Thyroid gland (tissue), 4 donors: Measurements from ENCODE around the gene SUPT5H. TPM values are rescaled to one million over a fixed set of nuclear protein-coding genes. Genes with fewer than 3 reads are reported as not detected.

ENCODE experiments used
- DNase-seq, 2 donors: peaks; one replicate each; pipeline ENCODE4 v3.0.0-alpha.2; 2019
- H3K27ac ChIP-seq, 3 donors: fragments of 200-600 bp; sonication (generic); 1 replicate in 2 of 3; 2 replicates in 1 of 3; pipeline ENCODE4 v1.5.1; 2016 to 2019; ENCODE audit warnings: mild to moderate bottlenecking in 1 of 3, moderate library complexity in 1 of 3
- H3K27me3 ChIP-seq: fragments of 200-600 bp; sonication (generic); one replicate; pipeline ENCODE4 v1.5.1; 2019
- H3K36me3 ChIP-seq, 2 donors: fragments of 200-600 bp; sonication (generic); one replicate each; pipeline ENCODE4 v1.5.1; 2016 to 2019
- H3K4me1 ChIP-seq, 2 donors: fragments of 200-600 bp; sonication (generic); one replicate each; pipeline ENCODE4 v1.5.1; 2017 to 2019
- H3K4me3 ChIP-seq, 3 donors: fragments of 200-600 bp; sonication (generic); replicated peaks in 1 of 3; 1 replicate in 2 of 3; 2 replicates in 1 of 3; pipeline ENCODE4 v1.5.1; 2016; ENCODE audit warnings: mild to moderate bottlenecking in 1 of 3
- H3K9me3 ChIP-seq: fragments of 200-600 bp; sonication (generic); one replicate; pipeline ENCODE4 v1.5.1; 2017
- POLR2A ChIP-seq, 2 donors: fragments of 450-650 bp; IDR thresholded peaks; one replicate each; pipeline ENCODE4 v1.6.1; 2017; ENCODE audit warnings: antibody characterized with exemption in 2 of 2, mild to moderate bottlenecking in 2 of 2, moderate library complexity in 1 of 2
- WGBS, 2 donors: methylation state at CpG; one replicate each; pipeline ENCODE4 v1.1.5; 2017; 5-methylcytosine and 5-hydroxymethylcytosine counted together
- intact Hi-C: fragments of 100-400 bp; cut with DNase I; formaldehyde crosslinking; loops from one replicate; pipeline ENCODE4 v1.15.1; 2023
- total RNA-seq, 4 donors: library from RNA; depleted of rRNA; stranded (reverse); fragments of >200 nt; gene quantifications; one replicate each; pipeline ENCODE4 v1.2.3, GENCODE V29; 2016
- TF ChIP-seq, protein P1 (sequence below), 6 experiments: fragments of 200-600 bp in 3 of 6; fragments of 450-650 bp in 3 of 6; sonication (generic) in 3 of 6; IDR thresholded peaks; one replicate each; pipeline ENCODE4 v1.5.1; 2016 to 2019; ENCODE audit warnings: antibody characterized with exemption in 6 of 6, mild to moderate bottlenecking in 2 of 6, inconsistent platforms in 1 of 6, moderate library complexity in 1 of 6

SUPT5H gene
- total RNA-seq, 4 donors from 2014 or later: 93.6 to 203 (median 116) TPM

DNA sequence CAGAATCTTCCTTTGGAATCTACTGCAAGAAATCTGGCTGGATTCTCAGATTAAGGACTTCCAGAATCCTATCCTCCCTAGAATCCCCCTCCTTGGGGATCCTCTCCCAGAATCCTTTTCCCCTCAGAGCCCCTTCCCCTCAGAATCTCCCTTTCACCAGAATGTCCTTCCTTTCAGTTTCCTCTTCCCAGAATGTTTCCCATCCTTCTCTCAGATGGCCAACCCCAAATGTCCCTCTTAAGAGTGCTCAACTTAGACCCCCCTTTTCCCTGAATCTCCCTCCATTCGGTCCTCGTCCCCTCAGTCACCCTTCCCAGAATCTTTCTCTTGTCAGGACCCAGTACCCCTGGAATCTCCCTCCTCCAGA, 9.0 kb upstream of the SUPT5H start:
- Histone ChIP-seq H3K4me3 (peak overlapping the region in 2 of 3 donors; percentile 71 to 99), H3K4me1 (peaks cover 13 to 25% of the 10 kb centered on the region in 2 donors), H3K36me3 (peaks cover 21 to 24% of the 10 kb centered on the region in 2 donors), H3K27me3 (no peaks in the 10 kb centered on the region), H3K27ac (peak overlapping the region; percentile 47 to 81 (median 71)), H3K9me3 (no peaks in the 10 kb centered on the region)
- WGBS, 2 donors: 0 to 2% methylated on average over 2 of the region's 2 CpGs
- intact Hi-C loops: no loop called here
- no peak for TF ChIP-seq POLR2A (IDR thresholded peaks at IDR 0.05)
- DNase-seq: no peak

DNA sequence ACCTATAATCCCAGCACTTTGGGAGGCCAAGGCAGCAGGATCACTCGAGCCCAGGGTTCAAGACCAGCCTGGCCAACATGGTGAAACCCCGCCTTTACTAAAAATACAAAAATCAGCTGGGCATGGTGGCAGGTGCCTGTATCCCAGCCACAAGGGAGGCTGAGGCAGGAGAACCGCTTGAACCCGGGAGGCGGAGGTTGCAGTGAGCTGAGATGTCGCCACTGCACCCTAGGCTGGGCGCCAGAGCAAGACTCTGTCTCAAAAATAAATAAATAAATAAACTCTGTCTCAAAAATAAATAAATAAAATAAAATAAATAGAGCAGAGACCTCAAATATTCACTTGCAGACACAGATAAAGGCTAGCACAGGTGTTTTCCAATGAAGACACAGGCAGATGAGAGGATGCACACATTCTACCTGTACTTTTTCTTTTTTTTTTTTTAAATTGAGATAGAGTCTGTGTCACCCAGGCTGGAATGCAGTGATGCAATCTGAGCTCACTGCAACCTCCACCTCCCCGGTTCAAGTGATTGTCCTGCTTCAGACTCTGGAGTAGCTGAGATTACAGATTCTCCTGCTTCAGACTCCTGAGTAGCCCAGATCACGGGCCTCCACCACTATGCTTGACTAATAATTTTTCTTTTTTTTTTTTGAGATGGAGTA, 7.0 kb upstream of the SUPT5H start:
- Histone ChIP-seq H3K36me3 (peaks cover 7 to 10% of the 10 kb centered on the region in 2 donors), H3K9me3 (no peaks in the 10 kb centered on the region), H3K4me3 (no peak overlapping the region), H3K4me1 (peaks cover 13 to 19% of the 10 kb centered on the region in 2 donors), H3K27me3 (no peaks in the 10 kb centered on the region), H3K27ac (no peak overlapping the region)
- intact Hi-C loops: no loop called here
- no peak for TF ChIP-seq POLR2A (IDR thresholded peaks at IDR 0.05)
- TF ChIP-seq, protein P1, sequence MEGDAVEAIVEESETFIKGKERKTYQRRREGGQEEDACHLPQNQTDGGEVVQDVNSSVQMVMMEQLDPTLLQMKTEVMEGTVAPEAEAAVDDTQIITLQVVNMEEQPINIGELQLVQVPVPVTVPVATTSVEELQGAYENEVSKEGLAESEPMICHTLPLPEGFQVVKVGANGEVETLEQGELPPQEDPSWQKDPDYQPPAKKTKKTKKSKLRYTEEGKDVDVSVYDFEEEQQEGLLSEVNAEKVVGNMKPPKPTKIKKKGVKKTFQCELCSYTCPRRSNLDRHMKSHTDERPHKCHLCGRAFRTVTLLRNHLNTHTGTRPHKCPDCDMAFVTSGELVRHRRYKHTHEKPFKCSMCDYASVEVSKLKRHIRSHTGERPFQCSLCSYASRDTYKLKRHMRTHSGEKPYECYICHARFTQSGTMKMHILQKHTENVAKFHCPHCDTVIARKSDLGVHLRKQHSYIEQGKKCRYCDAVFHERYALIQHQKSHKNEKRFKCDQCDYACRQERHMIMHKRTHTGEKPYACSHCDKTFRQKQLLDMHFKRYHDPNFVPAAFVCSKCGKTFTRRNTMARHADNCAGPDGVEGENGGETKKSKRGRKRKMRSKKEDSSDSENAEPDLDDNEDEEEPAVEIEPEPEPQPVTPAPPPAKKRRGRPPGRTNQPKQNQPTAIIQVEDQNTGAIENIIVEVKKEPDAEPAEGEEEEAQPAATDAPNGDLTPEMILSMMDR (IDR thresholded peaks at IDR 0.05): no peak
- 71 to 80% methylated on average over 9 of the region's 9 CpGs for WGBS, 2 donors
- no peak for DNase-seq

DNA sequence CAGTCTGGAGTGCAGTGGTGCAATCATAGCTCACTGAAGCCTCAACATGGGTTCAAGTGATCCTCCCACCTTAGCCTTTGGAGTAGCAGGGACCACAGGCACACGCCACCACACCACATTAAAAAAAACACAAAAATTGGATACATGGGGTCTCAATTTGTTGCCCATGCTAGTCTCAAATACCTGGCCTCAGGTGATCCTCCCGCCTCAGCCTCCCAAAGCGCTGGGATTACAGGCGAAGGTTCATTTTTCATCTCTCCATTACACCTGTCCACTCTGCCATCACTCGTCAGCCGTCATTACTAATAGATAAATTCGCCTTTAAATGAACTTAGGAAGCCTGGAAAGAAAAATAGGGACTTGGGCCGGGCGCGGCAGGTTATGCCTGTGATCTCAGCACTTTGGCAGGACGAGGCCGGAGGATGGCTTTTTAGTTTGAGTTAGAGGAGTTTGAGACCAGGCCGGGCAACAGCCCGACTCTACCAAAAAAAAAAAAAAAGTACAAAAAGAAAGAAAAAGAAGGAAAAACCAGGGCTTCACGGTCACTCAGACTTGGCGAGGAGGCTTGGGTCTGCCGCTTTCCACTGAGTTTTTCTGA, 685 bp upstream of the SUPT5H start:
- Histone ChIP-seq H3K36me3 (no peaks in the 10 kb centered on the region), H3K4me3 (peak overlapping the region in 2 of 3 donors; percentile 85 to 86), H3K9me3 (no peaks in the 10 kb centered on the region), H3K27me3 (no peaks in the 10 kb centered on the region), H3K27ac (peak overlapping the region; percentile 84 to 90 (median 88)), H3K4me1 (peaks cover 21 to 25% of the 10 kb centered on the region in 2 donors)
- intact Hi-C loops: loop anchor here (10.0 kb wide), 1 partner anchor 90 kb away; the partner anchor contains the start of gene EID2B
- 7 to 9% methylated on average over 17 of the region's 17 CpGs for WGBS, 2 donors
- TF ChIP-seq, protein P1 (IDR thresholded peaks at IDR 0.05): no peak
- TF ChIP-seq POLR2A (IDR thresholded peaks at IDR 0.05): no peak
- DNase-seq: peak; percentile 7 to 21

DNA sequence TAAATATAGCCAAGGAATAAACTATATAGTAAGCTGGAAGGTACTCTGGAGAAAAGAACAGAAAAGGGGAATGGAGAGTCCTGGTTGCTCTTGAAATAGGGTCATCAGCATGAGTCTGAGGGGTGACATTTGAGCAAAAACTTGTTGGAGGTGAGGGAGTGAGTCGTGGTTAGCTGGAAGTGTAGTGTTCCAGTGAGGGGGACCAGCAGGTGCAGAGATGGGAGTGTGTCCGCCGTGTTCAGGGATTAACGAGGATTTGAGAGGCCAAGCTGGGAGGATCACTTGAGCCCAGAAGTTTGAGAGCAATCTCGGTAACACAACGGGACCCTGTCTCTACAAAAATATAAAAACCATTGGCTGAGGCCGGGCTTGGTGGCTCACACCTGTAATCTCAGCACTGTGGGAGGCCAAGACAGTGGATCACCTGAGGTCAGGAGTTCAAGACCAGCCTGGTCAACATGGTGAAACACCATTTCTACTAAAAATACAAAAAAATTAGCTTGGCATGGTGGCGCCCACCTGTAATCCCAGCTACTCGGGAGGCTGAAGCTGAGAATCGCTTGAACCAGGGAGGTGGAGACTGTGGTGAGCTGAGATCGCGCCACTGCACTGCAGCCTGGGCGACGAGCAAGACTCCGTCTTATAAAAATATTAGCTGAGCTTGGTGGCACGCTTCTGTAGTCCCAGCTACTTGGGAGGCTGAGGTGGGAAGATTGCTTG, 1.1 kb downstream of the SUPT5H start:
- no peaks in the 10 kb centered on the region for H3K9me3 ChIP-seq
- H3K27me3 ChIP-seq: no peaks in the 10 kb centered on the region
- intact Hi-C loops: loop anchor here (10.0 kb wide), 1 partner anchor 88 kb away; the partner anchor contains the start of gene EID2B
- peak overlapping the region in 2 of 3 donors; percentile 85 to 86 for H3K4me3 ChIP-seq
- H3K27ac ChIP-seq: peak overlapping the region in 1 of 3 donors; percentile 88
- 76 to 85% methylated on average over 16 of the region's 16 CpGs for WGBS, 2 donors
- no peaks in the 10 kb centered on the region for H3K36me3 ChIP-seq
- DNase-seq: no peak
- peaks cover 21 to 25% of the 10 kb centered on the region in 2 donors for H3K4me1 ChIP-seq
- TF ChIP-seq, protein P1 (IDR thresholded peaks at IDR 0.05): no peak
- TF ChIP-seq POLR2A (IDR thresholded peaks at IDR 0.05): no peak

DNA sequence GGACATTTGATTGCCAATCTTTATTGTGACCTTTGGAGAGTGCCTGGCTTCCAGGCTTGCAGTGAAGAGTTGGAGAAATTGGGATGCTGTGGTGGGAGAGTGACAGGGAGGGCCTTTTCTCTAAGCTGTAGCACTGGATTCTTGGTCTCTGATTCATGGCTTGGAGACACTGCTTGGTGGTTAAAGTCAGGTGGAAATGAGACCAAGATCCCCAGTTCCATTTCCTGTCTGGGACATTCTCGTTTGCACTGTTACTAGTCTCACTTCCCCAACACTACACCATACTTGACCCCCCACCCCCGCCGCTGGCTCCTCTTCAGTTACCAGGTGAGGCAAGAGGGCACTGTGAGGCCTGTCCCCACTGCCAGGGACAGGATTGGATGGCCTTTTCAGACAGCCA, 2.9 kb downstream of the SUPT5H start:
- H3K36me3 ChIP-seq: peaks cover under 1 to 3% of the 10 kb centered on the region in 2 donors
- WGBS, 2 donors: 67 to 77% methylated on average over 3 of the region's 3 CpGs
- H3K9me3 ChIP-seq: no peaks in the 10 kb centered on the region
- no peak for TF ChIP-seq POLR2A (IDR thresholded peaks at IDR 0.05)
- TF ChIP-seq, protein P1 (IDR thresholded peaks at IDR 0.05): no peak
- peaks cover 21 to 25% of the 10 kb centered on the region in 2 donors for H3K4me1 ChIP-seq
- H3K27ac ChIP-seq: no peak overlapping the region
- intact Hi-C loops: loop anchor here (10.0 kb wide), 1 partner anchor 87 kb away; the partner anchor contains the start of gene EID2B
- DNase-seq: no peak
- H3K4me3 ChIP-seq: no peak overlapping the region
- no peaks in the 10 kb centered on the region for H3K27me3 ChIP-seq
